HG03558 (cell line): Measurements from ENCODE around the gene CEP126.
"Not testable (repeated sequence)": the region's sequence is repeated elsewhere in the genome, so short reads cannot be mapped to it uniquely, and the experiment has no call there.

Experiments
- ATAC-seq: cut with Tn5 transposase; IDR thresholded peaks from one replicate; pipeline ENCODE4 v1.9.1; 2021; ENCODE audit warnings: moderate number of reproducible peaks; ENCODE audit not compliant: unreplicated experiment; ENCODE audit errors: extremely low read depth

The CEP126 gene

GRCh38 chr11:101920992-101921391 is 6.2 kb downstream of the CEP126 start:
- ATAC-seq, result no peak

GRCh38 chr11:101923554-101923953 is 8.7 kb downstream of the CEP126 start:
- no peak for ATAC-seq

GRCh38 chr11:101929294-101929915 is 14.6 kb downstream of the CEP126 start:
- ATAC-seq, result no peak

- no peak for ATAC-seq
Observed at GRCh38 chr11:101931692-101932091, 16.9 kb downstream of the CEP126 start.

- no peak for ATAC-seq
Observed at GRCh38 chr11:101940901-101941520, 26.2 kb downstream of the CEP126 start.

GRCh38 chr11:101944923-101945322 is 30.1 kb downstream of the CEP126 start:
- ATAC-seq, result no peak

GRCh38 chr11:101945448-101945847 is 30.6 kb downstream of the CEP126 start:
- no peak for ATAC-seq

GRCh38 chr11:101949680-101950220 is 34.9 kb downstream of the CEP126 start:
- ATAC-seq, result no peak

- ATAC-seq, result no peak
Observed at GRCh38 chr11:101955278-101955677, 40.5 kb downstream of the CEP126 start.

- no peak for ATAC-seq
Observed at GRCh38 chr11:101955701-101956100, 40.9 kb downstream of the CEP126 start.

- no peak for ATAC-seq
Observed at GRCh38 chr11:101960231-101960630, 45.4 kb downstream of the CEP126 start.

GRCh38 chr11:101964200-101964599 is 49.4 kb downstream of the CEP126 start:
- not testable (repeated sequence) for ATAC-seq

- no peak for ATAC-seq
Observed at GRCh38 chr11:101974255-101974654, 59.4 kb downstream of the CEP126 start.

GRCh38 chr11:101974771-101975170 is 60.0 kb downstream of the CEP126 start:
- no peak for ATAC-seq

- ATAC-seq, result no peak
Observed at GRCh38 chr11:101975734-101976133, 60.9 kb downstream of the CEP126 start.

GRCh38 chr11:101987370-101987769 is 72.6 kb downstream of the CEP126 start:
- no peak for ATAC-seq

- ATAC-seq, result no peak
Observed at GRCh38 chr11:101993172-101993571, 78.4 kb downstream of the CEP126 start.

- not testable (repeated sequence) for ATAC-seq
Observed at GRCh38 chr11:101994052-101994469, 79.3 kb downstream of the CEP126 start.

GRCh38 chr11:101996111-101996510 is 81.3 kb downstream of the CEP126 start:
- no peak for ATAC-seq

- ATAC-seq, result no peak
Observed at GRCh38 chr11:102001657-102002338, 87.0 kb downstream of the CEP126 start.

- ATAC-seq, result no peak
Observed at GRCh38 chr11:102004220-102004619, 89.4 kb downstream of the CEP126 start.
